T-cell (primary cell): ENCODE results near the gene EPB41L4A. TPM values are rescaled to one million over a fixed set of nuclear protein-coding genes. Genes with fewer than 3 reads are reported as not detected.

Source experiments
- ATAC-seq, 4 experiments: fragments of 200-7000 bp in 3 of 4; fragments of 150-1000 bp in 1 of 4; cut with Tn5 transposase; replicated peaks in 1 of 4; 1 replicate in 3 of 4; 2 replicates in 1 of 4; pipeline ENCODE4 v1.10.0; 2021; ENCODE audit warnings: moderate library complexity in 3 of 4, mild to moderate bottlenecking in 2 of 4, moderate number of reproducible peaks in 1 of 4
- CTCF ChIA-PET, 2 donors: fragments of 300-600 bp; sonication (Branson Sonifier 250); formaldehyde crosslinking; loops; one replicate each; lab custom pipeline; 2022; ENCODE audit warnings: antibody characterized with exemption in 2 of 2; lab: Charles Lee
- POLR2A ChIA-PET, 2 donors: fragments of 300-600 bp; sonication (Branson Sonifier 250); formaldehyde crosslinking; loops; one replicate each; lab custom pipeline; 2022; ENCODE audit warnings: antibody characterized with exemption in 2 of 2; lab: Charles Lee
- DNase-seq, 35 experiments: peaks; one replicate each; pipeline versions ENCODE4 v3.0.0 to v3.0.0-alpha.2; 2013 to 2023
- H3K27ac ChIP-seq: one replicate; pipeline ENCODE4 v1.5.1; 2013; ENCODE audit warnings: low read length
- H3K27me3 ChIP-seq, 2 experiments: replicated peaks in 1 of 2; 1 replicate in 1 of 2; 2 replicates in 1 of 2; pipeline versions ENCODE4 v1.6.1 to v1.7.0; 2013; ENCODE audit warnings: low read length in 1 of 2, mixed read lengths in 1 of 2; ENCODE audit not compliant: control insufficient read depth in 2 of 2, insufficient read depth in 2 of 2; ENCODE audit errors: extremely low read depth in 1 of 2
- H3K36me3 ChIP-seq, 2 donors: 1 replicate in 1 of 2; 2 replicates in 1 of 2; pipeline versions ENCODE4 v1.6.1 to v1.7.0; 2013; ENCODE audit warnings: low read length in 1 of 2; ENCODE audit not compliant: control insufficient read depth in 2 of 2, insufficient read depth in 1 of 2; ENCODE audit errors: extremely low read depth in 1 of 2
- H3K4me1 ChIP-seq, 2 experiments: 1 replicate in 1 of 2; 2 replicates in 1 of 2; pipeline versions ENCODE4 v1.6.1 to v1.7.0; 2013; ENCODE audit warnings: low read length in 2 of 2, mixed read lengths in 1 of 2; ENCODE audit not compliant: insufficient read depth in 2 of 2, control insufficient read depth in 1 of 2; ENCODE audit errors: extremely low read depth in 1 of 2
- H3K4me3 ChIP-seq, 2 donors: 1 replicate in 1 of 2; 2 replicates in 1 of 2; pipeline versions ENCODE4 v1.5.1 to v1.7.0; 2013; ENCODE audit warnings: mild to moderate bottlenecking in 2 of 2, low read length in 1 of 2, moderate library complexity in 1 of 2; ENCODE audit not compliant: control insufficient read depth in 1 of 2; ENCODE audit errors: extremely low read depth in 1 of 2
- H3K9me3 ChIP-seq: 2 replicates; pipeline ENCODE4 v1.7.0; 2013
- H3K27ac Mint-ChIP-seq, 2 donors: one replicate each; pipeline ENCODE4 v1.8.0; 2020 to 2021; ENCODE audit warnings: mild to moderate bottlenecking in 2 of 2, mixed read lengths in 2 of 2
- H3K27me3 Mint-ChIP-seq, 2 donors: one replicate each; pipeline ENCODE4 v1.8.0; 2021 to 2022; ENCODE audit warnings: mixed read lengths in 2 of 2
- H3K36me3 Mint-ChIP-seq: one replicate; pipeline ENCODE4 v1.8.0; 2021; ENCODE audit warnings: mixed read lengths
- H3K4me1 Mint-ChIP-seq, 3 donors: one replicate each; pipeline ENCODE4 v1.8.0; 2020 to 2022; ENCODE audit warnings: mixed read lengths in 3 of 3, mild to moderate bottlenecking in 1 of 3
- H3K4me3 Mint-ChIP-seq, 3 donors: one replicate each; pipeline ENCODE4 v1.8.0; 2020 to 2022; ENCODE audit warnings: mild to moderate bottlenecking in 3 of 3, mixed read lengths in 3 of 3, moderate library complexity in 3 of 3
- H3K9me3 Mint-ChIP-seq, 3 donors: one replicate each; pipeline ENCODE4 v1.8.0; 2020 to 2022; ENCODE audit warnings: mixed read lengths in 3 of 3
- WGBS: methylation state at CpG from one replicate; pipeline ENCODE4 v1.1.5; 2013; ENCODE audit warnings: missing lambda C conversion rate; ENCODE audit not compliant: insufficient coverage; 5-methylcytosine and 5-hydroxymethylcytosine counted together
- total RNA-seq, 35 experiments: library from RNA in 6 of 35; stranded (reverse) in 6 of 35; fragments of 120-200 nt in 1 of 35; gene quantifications; one replicate each; pipeline versions ENCODE4 v1.2.1 to v1.2.4 and lab custom pipeline; 2013 to 2026

EPB41L4A gene
- total RNA-seq, 5 donors from 2014 or later (not counting 1 experiment from before 2014, with no cell fraction given), result 0.47 to 2.5 (median 1.5) TPM

DNA sequence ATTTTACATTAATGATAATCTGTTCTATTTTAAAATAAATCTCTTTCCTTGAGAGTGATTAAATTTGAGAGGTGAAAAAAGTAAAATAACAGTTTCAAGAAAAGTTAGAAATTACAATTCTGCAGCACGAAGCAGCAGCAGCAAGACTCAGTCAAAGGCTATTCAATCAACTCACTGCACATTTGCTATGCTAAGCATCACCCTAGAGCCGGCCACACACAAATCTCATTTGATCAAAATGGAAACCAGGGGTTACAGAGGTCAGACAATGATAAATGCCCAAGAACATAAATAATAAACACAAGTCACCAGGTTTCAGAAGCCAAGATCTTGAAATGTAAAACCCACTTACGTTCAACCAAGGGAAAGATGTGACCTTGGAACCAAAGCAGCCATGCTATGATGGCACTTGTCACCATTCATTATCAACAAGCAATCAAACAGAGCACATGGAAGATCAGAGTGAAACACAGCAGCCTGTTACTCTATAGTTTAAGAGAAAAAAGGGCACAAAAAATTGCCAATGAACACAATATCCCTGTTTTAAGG is 136.0 kb downstream of the EPB41L4A start:
- WGBS, result 62% methylated on average over 2 of the region's 3 CpGs
- no peaks in the 10 kb centered on the region for H3K4me1 ChIP-seq
- ChIA-PET CTCF (no interaction called here), POLR2A (no interaction called here)
- H3K4me1 Mint-ChIP-seq, result no peaks in the 10 kb centered on the region
- H3K27ac Mint-ChIP-seq, result no peak overlapping the region
- H3K4me3 Mint-ChIP-seq, result no peak overlapping the region
- no peak overlapping the region for H3K4me3 ChIP-seq
- peaks cover 0 to 4% of the 10 kb centered on the region in 2 experiments for H3K27me3 ChIP-seq
- no peaks in the 10 kb centered on the region for H3K36me3 Mint-ChIP-seq
- H3K9me3 ChIP-seq, result no peaks in the 10 kb centered on the region
- ATAC-seq (no peak), DNase-seq (no peak)
- no peaks in the 10 kb centered on the region for H3K36me3 ChIP-seq
- H3K9me3 Mint-ChIP-seq, result no peaks in the 10 kb centered on the region
- no peaks in the 10 kb centered on the region for H3K27me3 Mint-ChIP-seq
- H3K27ac ChIP-seq, result no peak overlapping the region

DNA sequence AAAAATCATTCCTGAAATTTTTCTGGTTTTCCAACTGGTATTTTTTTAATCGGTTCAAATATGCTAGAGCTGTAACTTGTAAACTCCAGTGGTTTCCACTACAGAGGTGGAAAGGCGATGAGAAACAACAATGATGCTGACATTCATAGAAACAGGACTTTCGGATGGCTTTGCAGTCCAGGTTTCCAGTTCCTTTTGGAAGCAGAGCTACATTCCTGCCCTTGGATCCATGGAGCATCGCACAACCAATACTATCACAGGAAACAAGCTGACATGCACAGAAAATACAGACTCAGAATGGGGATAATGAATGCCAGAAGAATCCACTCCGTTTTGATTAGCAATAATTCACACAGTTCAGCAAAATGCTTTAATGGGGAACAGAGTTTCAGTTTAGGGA is 140.0 kb downstream of the EPB41L4A start:
- no peaks in the 10 kb centered on the region for H3K36me3 Mint-ChIP-seq
- H3K4me1 ChIP-seq, result no peaks in the 10 kb centered on the region
- no peak overlapping the region for H3K4me3 ChIP-seq
- H3K9me3 ChIP-seq, result no peaks in the 10 kb centered on the region
- no peak overlapping the region for H3K27ac Mint-ChIP-seq
- ChIA-PET POLR2A (interaction anchor here (0.6 to 0.7 kb wide), 2 partner anchors 8 to 187 kb away, joined by 4 to 6 read pairs; no protein-coding TSS in a partner anchor), CTCF (no interaction called here)
- ATAC-seq (no peak), DNase-seq (no peak)
- no peaks in the 10 kb centered on the region for H3K36me3 ChIP-seq
- H3K9me3 Mint-ChIP-seq, result no peaks in the 10 kb centered on the region
- no peak overlapping the region for H3K27ac ChIP-seq
- whole genome bisulfite sequencing, result 89% methylated on average over 3 of the region's 5 CpGs
- no peaks in the 10 kb centered on the region for H3K27me3 Mint-ChIP-seq
- peaks cover 0 to 4% of the 10 kb centered on the region in 2 experiments for H3K27me3 ChIP-seq
- no peak overlapping the region for H3K4me3 Mint-ChIP-seq
- H3K4me1 Mint-ChIP-seq, result no peaks in the 10 kb centered on the region

DNA sequence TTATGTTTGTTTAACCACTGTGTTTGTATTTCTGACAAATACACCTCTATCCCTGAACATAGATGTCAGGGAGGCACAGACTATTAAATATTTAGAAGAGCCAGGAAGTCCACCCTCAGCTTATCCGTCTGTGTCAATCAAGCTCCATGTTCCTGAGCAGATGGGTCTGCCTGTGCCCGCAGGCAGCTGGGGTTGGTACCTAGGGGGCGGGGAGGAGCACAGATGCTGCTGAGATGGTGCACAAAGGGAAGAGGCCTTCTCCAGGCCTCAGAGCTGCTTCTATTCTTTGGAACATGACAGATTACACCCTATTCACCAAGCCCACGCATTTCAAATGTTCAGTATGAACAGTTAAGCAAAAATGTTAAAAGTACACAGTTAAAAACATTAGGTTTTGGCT is 142.1 kb downstream of the EPB41L4A start:
- Histone ChIP-seq H3K9me3 (no peaks in the 10 kb centered on the region), H3K27ac (no peak overlapping the region), H3K36me3 (no peaks in the 10 kb centered on the region), H3K4me1 (no peaks in the 10 kb centered on the region), H3K27me3 (peaks cover 0 to 4% of the 10 kb centered on the region in 2 experiments), H3K4me3 (no peak overlapping the region)
- Mint-ChIP-seq H3K4me1 (no peaks in the 10 kb centered on the region), H3K9me3 (no peaks in the 10 kb centered on the region), H3K4me3 (no peak overlapping the region), H3K27me3 (no peaks in the 10 kb centered on the region), H3K27ac (no peak overlapping the region), H3K36me3 (no peaks in the 10 kb centered on the region)
- 59% methylated on average over 2 of the region's 4 CpGs for WGBS
- ChIA-PET POLR2A (no interaction called here), CTCF (no interaction called here)
- ATAC-seq (no peak), DNase-seq (no peak)

DNA sequence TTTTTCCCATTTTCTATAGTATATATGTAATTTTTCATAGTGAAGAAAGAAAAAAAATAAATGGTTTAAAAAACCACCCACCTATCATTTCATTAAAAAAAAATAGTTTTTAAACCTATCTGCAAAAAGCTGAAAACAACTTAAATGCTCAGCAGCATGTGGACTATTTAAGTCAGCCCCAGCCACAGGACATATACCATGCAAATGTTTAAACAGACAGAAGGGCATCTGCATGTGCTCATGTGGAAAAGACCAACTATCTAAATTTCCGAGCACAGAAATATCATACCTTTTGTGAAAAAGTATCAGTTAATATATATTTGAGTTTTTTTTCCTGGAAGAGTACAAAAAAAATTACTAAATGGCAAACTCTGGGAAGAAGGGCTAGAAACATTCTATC is 143.4 kb downstream of the EPB41L4A start:
- DNase-seq (no peak), ATAC-seq (no peak)
- POLR2A ChIA-PET, result no interaction called here
- WGBS, result no CpG with 5 or more reads among the region's 1 CpG
- Mint-ChIP-seq H3K4me3 (no peak overlapping the region), H3K27ac (no peak overlapping the region), H3K9me3 (no peaks in the 10 kb centered on the region), H3K36me3 (no peaks in the 10 kb centered on the region), H3K4me1 (no peaks in the 10 kb centered on the region), H3K27me3 (peaks cover 0 to 5% of the 10 kb centered on the region in 2 donors)
- no peaks in the 10 kb centered on the region for H3K36me3 ChIP-seq
- no peaks in the 10 kb centered on the region for H3K9me3 ChIP-seq
- CTCF ChIA-PET, result no interaction called here
- no peak overlapping the region for H3K4me3 ChIP-seq
- no peaks in the 10 kb centered on the region for H3K4me1 ChIP-seq
- no peak overlapping the region for H3K27ac ChIP-seq
- H3K27me3 ChIP-seq, result no peaks in the 10 kb centered on the region

DNA sequence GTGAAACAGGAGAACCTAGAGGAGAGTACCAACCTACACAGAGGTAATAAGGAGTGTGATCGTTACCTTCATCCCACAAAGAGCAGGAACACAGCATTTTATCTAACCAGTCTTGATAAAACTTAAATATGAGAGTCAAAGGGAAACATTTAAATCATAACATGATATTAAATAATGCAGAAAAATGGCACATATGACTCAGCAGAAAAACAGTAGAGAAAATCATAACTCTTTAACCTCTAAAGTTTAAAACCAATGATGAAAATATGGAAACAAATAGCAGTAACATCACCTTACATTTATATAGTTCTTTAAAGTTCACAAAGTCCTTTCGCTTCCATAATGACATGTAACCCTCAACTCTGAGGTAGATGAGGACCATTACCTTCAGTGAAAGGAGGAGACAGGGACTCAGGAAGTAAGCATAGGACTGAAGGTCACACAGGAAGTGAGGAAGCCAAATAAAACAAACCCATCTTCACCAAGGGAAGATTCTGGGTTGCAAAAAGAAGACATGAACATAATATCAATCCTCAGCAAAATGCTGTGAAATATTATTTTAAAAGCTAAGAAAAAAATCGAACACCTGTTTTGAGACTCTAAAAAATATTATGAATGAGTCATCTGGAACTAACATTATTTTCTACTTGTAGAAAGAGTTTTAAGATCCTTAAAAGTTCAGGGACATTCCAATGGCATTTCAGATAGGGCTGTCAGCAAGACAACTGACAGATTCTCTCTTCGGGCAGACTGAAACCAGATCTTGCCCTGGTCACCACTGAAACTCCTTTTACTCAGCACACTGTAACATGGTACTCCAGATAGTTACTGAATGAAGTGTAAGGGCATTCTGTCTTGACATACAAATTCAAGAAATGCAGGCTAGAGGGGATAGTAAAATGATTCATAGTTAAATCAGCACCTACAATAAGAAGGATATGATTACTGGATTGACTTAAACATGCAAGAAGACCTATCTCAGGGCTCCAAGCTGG is 148.5 kb downstream of the EPB41L4A start:
- POLR2A ChIA-PET, result interaction anchor here in 1 of 2 donors (0.5 kb wide), 1 partner anchor 183 kb away, joined by 7 read pairs; no protein-coding TSS in a partner anchor

DNA sequence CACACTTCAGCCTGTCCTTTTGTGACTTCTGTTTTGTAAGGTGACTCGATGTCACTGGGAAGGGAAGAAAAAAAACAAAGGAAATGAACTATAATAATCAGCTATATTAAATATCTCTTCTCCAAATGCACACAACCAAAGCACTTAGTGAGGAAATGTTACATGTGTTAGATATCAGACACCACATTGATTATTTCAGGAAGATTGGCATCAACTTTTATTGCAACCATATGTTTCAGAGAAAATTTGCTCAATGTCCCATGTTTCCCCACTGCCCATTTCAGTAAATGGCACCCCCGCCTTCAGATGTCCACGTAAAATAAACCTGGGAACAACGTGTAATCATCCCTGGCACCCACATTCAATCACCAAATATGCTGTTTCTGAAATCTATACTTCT is 151.8 kb downstream of the EPB41L4A start:
- H3K27ac ChIP-seq, result no peak overlapping the region
- CTCF ChIA-PET, result interaction anchor here in 1 of 2 donors (0.8 kb wide), 1 partner anchor 134 kb away, joined by 3 read pairs; no protein-coding TSS in a partner anchor
- POLR2A ChIA-PET, result no interaction called here
- 81% methylated on average over 3 of the region's 4 CpGs for whole genome bisulfite sequencing
- no peak overlapping the region for H3K4me3 ChIP-seq
- Mint-ChIP-seq H3K4me3 (no peak overlapping the region), H3K9me3 (no peaks in the 10 kb centered on the region), H3K4me1 (no peaks in the 10 kb centered on the region), H3K36me3 (no peaks in the 10 kb centered on the region), H3K27ac (no peak overlapping the region), H3K27me3 (peaks cover 3 to 23% of the 10 kb centered on the region in 2 donors)
- ATAC-seq (no peak), DNase-seq (no peak)
- H3K4me1 ChIP-seq, result no peaks in the 10 kb centered on the region
- H3K36me3 ChIP-seq, result no peaks in the 10 kb centered on the region
- H3K27me3 ChIP-seq, result no peaks in the 10 kb centered on the region
- H3K9me3 ChIP-seq, result no peaks in the 10 kb centered on the region

More for the DNA sequence above, 148.5 kb downstream of the EPB41L4A start:
- no peaks in the 10 kb centered on the region for H3K36me3 Mint-ChIP-seq
- no peak for DNase-seq
- Histone ChIP-seq H3K4me3 (no peak overlapping the region), H3K27ac (no peak overlapping the region), H3K4me1 (no peaks in the 10 kb centered on the region), H3K36me3 (no peaks in the 10 kb centered on the region), H3K27me3 (no peaks in the 10 kb centered on the region), H3K9me3 (no peaks in the 10 kb centered on the region)
- peaks cover 3 to 18% of the 10 kb centered on the region in 2 donors for H3K27me3 Mint-ChIP-seq
- WGBS, result no CpG with 5 or more reads among the region's 4 CpGs
- no peak overlapping the region for H3K27ac Mint-ChIP-seq
- H3K9me3 Mint-ChIP-seq, result no peaks in the 10 kb centered on the region
- CTCF ChIA-PET, result no interaction called here
- H3K4me1 Mint-ChIP-seq, result no peaks in the 10 kb centered on the region
- no peak for ATAC-seq
- H3K4me3 Mint-ChIP-seq, result no peak overlapping the region
